Activated T-cell treated with anti-CD3 and anti-CD28 coated beads, Interleukin-2, amount 50 U/mL, for 4 hours (primary cell): Measurements from ENCODE around the gene PKP1. TPM values are rescaled to one million over a fixed set of nuclear protein-coding genes. Genes with fewer than 3 reads are reported as not detected.

Experiments
- ATAC-seq, 2 donors: fragments of 200-7000 bp; cut with Tn5 transposase; one replicate each; pipeline ENCODE4 v1.10.0; 2021
- DNase-seq: peaks from one replicate; pipeline ENCODE4 v3.0.0-alpha.2; 2020
- H3K27me3 Mint-ChIP-seq: one replicate; pipeline ENCODE4 v1.8.0; 2021; ENCODE audit warnings: low read depth, mixed read lengths
- H3K36me3 Mint-ChIP-seq: one replicate; pipeline ENCODE4 v1.8.0; 2022; ENCODE audit warnings: mixed read lengths; ENCODE audit not compliant: insufficient read depth
- H3K4me1 Mint-ChIP-seq: one replicate; pipeline ENCODE4 v1.8.0; 2021; ENCODE audit warnings: low read depth, mixed read lengths
- H3K4me3 Mint-ChIP-seq: one replicate; pipeline ENCODE4 v1.8.0; 2021; ENCODE audit warnings: mild to moderate bottlenecking, moderate library complexity, mixed read lengths
- H3K9me3 Mint-ChIP-seq: one replicate; pipeline ENCODE4 v1.8.0; 2021; ENCODE audit warnings: mixed read lengths
- total RNA-seq, 3 donors: library from RNA; stranded (reverse); gene quantifications; one replicate each; pipeline ENCODE4 v1.2.1, GENCODE V29; 2021

The PKP1 gene
- total RNA-seq, 3 donors from 2014 or later = not detected

DNA sequence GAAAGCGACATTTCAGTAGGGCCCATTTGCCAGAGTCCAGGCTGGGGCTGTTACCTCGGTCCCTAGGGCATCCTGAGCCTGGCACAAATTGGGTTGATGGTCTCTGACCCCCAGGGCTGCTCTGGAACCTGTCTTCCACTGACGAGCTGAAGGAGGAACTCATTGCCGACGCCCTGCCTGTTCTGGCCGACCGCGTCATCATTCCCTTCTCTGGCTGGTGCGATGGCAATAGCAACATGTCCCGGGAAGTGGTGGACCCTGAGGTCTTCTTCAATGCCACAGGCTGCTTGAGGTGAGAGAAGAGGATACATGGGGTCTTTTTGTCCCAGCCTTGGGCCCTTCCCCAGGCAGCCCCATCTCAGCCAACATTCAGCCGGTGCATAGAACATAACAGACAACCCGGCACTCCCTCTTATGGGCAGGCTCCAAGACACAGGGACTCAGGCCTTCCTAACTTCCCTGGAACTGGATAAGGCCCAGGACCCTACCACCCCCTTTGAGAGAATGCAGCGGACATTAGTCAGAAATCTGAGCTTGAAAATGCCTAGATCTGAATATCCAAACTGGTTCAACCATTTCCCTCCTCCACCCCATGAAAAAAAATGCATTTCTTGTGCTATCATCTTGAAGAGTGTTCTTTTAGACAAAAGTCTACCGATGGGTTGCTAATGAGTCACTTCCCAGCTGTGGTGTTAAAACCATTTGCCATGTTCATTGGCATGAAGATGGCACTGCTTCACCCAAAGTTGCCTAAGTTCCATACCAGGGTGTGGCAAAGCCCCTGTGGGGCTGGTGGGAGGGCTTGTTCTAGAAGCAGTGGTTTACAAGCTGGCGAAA lies 35.4 kb downstream of the PKP1 start:
- H3K36me3 Mint-ChIP-seq = no peaks in the 10 kb centered on the region
- ATAC-seq (no peak), DNase-seq (no peak)
- H3K4me3 Mint-ChIP-seq = no peak overlapping the region
- H3K4me1 Mint-ChIP-seq = no peaks in the 10 kb centered on the region
- H3K9me3 Mint-ChIP-seq = no peaks in the 10 kb centered on the region
- peaks cover 3% of the 10 kb centered on the region for H3K27me3 Mint-ChIP-seq

DNA sequence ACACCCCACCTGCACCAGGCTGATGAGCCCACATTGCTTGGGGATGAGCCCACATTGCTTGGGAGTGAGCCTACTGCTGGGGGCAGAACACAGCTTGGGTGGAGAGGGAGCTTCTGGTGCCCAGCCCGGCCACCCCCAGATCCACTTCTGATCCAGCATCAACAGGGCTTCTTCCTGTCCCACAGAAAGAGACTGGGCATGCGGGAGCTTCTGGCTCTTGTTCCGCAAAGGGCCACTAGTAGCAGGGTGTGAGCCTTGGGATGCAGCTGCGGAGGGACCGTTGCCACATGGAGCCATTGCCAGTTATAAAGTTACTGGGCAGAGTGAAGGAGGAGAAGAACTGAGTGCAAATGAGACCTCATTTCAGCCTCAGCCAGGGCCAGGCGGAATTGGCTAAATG lies 36.3 kb downstream of the PKP1 start:
- Mint-ChIP-seq H3K27me3 (peaks cover 3% of the 10 kb centered on the region), H3K9me3 (no peaks in the 10 kb centered on the region), H3K4me1 (no peaks in the 10 kb centered on the region), H3K36me3 (no peaks in the 10 kb centered on the region), H3K4me3 (no peak overlapping the region)
- DNase-seq (no peak), ATAC-seq (no peak)

DNA sequence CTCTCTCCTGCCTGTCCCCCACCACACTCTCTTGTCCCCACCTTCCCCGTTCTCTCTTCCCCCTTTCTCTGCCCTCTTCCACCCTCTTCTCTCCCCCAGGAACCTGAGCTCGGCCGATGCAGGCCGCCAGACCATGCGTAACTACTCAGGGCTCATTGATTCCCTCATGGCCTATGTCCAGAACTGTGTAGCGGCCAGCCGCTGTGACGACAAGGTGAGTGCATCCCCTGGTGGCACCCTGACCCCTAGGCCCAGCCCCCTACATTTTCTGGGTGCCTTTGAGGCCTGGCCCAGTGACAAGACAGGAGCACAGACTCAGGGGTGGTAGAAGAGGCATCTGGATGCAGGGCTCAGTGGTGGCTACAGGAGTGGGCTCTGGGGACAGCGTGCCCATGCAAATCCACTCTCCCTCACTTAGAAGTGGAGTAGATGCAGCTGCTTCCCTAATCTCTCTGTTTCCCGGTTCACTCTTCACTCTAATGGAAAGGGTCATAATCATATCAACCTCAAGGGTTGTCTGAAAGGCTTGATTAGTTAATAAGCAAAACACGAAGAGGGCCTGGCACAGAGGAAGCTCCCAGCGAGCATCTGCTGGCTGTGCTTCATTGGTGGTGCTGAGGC lies 37.0 kb downstream of the PKP1 start:
- Mint-ChIP-seq H3K36me3 (no peaks in the 10 kb centered on the region), H3K9me3 (no peaks in the 10 kb centered on the region), H3K27me3 (peaks cover 3% of the 10 kb centered on the region), H3K4me3 (no peak overlapping the region), H3K4me1 (no peaks in the 10 kb centered on the region)
- DNase-seq (no peak), ATAC-seq (no peak)

DNA sequence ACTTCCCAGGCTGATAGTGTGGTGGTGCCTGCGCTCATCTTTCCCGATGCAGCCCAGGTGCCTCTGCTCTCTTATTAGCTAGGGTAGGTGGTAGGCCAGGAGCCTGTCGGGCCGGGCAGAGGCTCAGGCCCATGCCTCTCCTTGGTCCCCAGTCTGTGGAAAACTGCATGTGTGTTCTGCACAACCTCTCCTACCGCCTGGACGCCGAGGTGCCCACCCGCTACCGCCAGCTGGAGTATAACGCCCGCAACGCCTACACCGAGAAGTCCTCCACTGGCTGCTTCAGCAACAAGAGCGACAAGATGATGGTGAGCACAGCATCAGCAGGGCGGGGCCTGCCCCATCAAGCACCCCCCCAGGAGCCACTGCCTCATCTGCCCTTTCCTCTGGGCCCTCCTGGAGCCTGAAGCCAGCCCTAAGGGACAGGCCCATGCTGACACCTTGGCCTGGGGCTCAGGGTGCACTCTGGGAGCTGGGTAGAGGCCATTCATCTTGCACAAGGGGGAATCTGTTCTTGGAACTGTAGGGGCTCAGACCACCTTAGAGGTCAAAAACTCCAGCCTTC lies 38.6 kb downstream of the PKP1 start:
- Mint-ChIP-seq H3K36me3 (no peaks in the 10 kb centered on the region), H3K9me3 (no peaks in the 10 kb centered on the region), H3K4me3 (no peak overlapping the region), H3K4me1 (no peaks in the 10 kb centered on the region), H3K27me3 (peaks cover 1% of the 10 kb centered on the region)
- no peak for DNase-seq
- no peak for ATAC-seq

DNA sequence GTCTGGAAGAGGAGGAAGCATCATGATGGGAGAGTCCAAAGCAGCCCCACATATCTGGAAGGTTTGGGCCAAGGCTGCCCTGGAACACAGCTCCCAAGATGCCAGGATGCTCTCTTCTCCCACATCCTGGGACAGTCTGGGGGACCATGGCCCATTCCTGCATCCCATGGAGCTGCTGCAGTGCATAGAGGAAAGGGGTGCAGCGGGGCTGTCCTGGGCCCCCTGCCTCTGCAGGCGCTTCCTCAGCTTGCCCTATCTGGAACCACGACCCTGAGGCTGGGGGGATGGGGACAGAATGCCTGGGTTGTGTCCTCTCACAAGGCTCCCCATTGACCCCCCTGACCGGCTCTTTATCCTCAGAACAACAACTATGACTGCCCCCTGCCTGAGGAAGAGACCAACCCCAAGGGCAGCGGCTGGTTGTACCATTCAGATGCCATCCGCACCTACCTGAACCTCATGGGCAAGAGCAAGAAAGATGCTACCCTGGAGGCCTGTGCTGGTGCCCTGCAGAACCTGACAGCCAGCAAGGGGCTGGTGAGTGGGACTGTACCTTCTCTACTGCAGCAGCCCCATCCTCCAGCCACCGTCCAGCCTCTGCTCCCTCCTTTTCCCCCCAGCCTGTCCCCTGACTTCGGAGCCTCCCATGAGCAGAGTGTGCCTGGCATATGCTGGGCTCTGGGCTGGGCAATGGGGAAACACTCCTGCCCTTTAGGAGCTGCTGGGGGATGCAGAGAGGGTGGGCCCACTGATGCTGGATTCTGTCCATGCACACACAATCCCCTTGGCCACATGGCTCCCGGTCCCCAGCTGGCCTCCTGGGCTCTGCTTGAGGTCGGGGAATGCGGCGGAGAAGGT lies 39.6 kb downstream of the PKP1 start:
- Mint-ChIP-seq H3K4me3 (no peak overlapping the region), H3K36me3 (no peaks in the 10 kb centered on the region), H3K27me3 (peaks cover 2% of the 10 kb centered on the region), H3K4me1 (no peaks in the 10 kb centered on the region), H3K9me3 (no peaks in the 10 kb centered on the region)
- DNase-seq (no peak), ATAC-seq (no peak)

DNA sequence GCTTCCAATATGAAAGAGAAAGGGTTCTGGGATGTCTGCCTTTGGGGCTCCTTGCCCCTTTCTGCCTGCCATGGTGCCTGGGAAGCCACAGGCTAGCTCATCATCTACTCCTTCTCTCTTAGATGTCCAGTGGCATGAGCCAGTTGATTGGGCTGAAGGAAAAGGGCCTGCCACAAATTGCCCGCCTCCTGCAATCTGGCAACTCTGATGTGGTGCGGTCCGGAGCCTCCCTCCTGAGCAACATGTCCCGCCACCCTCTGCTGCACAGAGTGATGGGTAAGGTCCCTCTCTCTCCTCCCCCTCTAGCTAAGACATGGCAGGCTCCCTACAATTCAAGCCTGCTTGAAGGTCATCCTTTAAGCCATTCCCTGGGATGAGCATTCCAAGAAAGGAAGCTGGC lies 41.0 kb downstream of the PKP1 start:
- no peaks in the 10 kb centered on the region for H3K9me3 Mint-ChIP-seq
- DNase-seq (no peak), ATAC-seq (no peak)
- H3K4me1 Mint-ChIP-seq = no peaks in the 10 kb centered on the region
- H3K4me3 Mint-ChIP-seq = no peak overlapping the region
- H3K27me3 Mint-ChIP-seq = peaks cover 2% of the 10 kb centered on the region
- H3K36me3 Mint-ChIP-seq = no peaks in the 10 kb centered on the region

GRCh38 chr1:201324821-201325677 lies 41.7 kb downstream of the PKP1 start:
- Mint-ChIP-seq H3K36me3 (no peaks in the 10 kb centered on the region), H3K27me3 (peaks cover 2% of the 10 kb centered on the region), H3K9me3 (no peaks in the 10 kb centered on the region), H3K4me1 (no peaks in the 10 kb centered on the region), H3K4me3 (no peak overlapping the region)
- no peak for DNase-seq
- no peak for ATAC-seq

DNA sequence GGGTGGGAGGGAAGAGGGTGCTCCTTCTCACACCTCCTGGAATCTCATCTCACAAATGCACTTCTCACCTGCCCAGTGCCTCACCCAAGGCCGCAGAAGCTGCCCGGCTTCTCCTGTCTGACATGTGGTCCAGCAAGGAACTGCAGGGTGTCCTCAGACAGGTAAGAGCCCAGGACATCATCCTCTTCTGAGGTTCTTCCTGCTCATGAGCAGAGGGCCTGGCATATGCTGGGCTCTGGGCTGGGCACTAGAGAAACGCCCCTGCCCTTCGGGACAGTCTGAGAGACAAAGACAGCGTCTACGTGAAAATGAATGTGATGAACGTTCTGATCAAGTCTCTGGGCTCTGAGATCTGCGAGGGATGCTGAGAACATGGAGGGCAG lies 42.4 kb downstream of the PKP1 start:
- Mint-ChIP-seq H3K36me3 (no peaks in the 10 kb centered on the region), H3K4me3 (no peak overlapping the region), H3K4me1 (no peaks in the 10 kb centered on the region), H3K9me3 (no peaks in the 10 kb centered on the region), H3K27me3 (peaks cover 2% of the 10 kb centered on the region)
- ATAC-seq (no peak), DNase-seq (no peak)

- ATAC-seq (no peak), DNase-seq (no peak)
- H3K4me1 Mint-ChIP-seq = no peaks in the 10 kb centered on the region
- no peak overlapping the region for H3K4me3 Mint-ChIP-seq
- H3K36me3 Mint-ChIP-seq = no peaks in the 10 kb centered on the region
- H3K27me3 Mint-ChIP-seq = peaks cover 2% of the 10 kb centered on the region
- no peaks in the 10 kb centered on the region for H3K9me3 Mint-ChIP-seq
These were observed 43.4 kb downstream of the PKP1 start for GRCh38 chr1:201326710-201327109.

DNA sequence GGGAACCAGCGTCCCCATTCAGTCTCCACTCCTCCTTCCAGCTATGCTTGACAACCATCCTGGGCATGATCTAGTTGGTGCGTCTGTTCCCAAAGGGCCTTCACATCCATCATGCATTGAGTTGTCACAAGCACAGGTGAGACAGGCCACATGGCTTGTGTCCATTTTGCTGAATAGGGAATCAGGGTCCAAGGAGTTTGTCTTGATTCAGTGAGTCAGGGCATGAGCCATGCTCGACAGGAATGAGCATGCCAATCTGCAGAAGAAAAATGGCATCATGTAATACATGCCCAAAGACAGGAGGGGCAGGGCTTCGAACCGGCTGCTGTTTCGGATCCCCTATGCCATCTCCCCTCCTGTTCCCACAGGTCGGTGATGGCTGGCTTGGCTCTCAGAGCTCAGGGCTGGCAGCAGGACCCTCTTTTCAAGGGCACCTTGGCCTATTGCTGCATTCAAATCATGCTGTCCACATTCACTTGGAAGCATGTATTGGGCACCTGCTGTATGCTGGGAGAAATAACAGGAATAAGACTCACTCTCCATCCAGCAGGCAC lies 44.5 kb downstream of the PKP1 start:
- Mint-ChIP-seq H3K4me1 (no peaks in the 10 kb centered on the region), H3K36me3 (no peaks in the 10 kb centered on the region), H3K4me3 (no peak overlapping the region), H3K9me3 (no peaks in the 10 kb centered on the region), H3K27me3 (peaks cover 2% of the 10 kb centered on the region)
- no peak for ATAC-seq
- no peak for DNase-seq

DNA sequence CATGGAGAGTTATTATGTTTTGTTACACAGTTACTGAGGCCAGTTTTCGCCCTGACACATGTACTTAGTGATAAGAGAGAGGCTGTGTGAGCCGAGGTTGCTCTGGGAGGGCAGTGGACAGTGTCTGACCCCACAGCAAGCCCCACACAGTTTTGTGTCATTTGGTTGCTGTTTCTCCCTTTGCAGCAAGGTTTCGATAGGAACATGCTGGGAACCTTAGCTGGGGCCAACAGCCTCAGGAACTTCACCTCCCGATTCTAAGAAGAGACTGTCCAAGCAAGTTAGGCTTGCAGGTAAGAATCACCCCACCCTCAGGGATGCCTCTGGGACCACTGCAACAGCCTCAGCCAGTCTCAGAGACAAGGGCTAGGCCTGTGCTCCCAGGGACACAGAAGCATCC lies 45.3 kb downstream of the PKP1 start:
- no peak for ATAC-seq
- no peak for DNase-seq
- no peaks in the 10 kb centered on the region for H3K9me3 Mint-ChIP-seq
- no peaks in the 10 kb centered on the region for H3K4me1 Mint-ChIP-seq
- H3K36me3 Mint-ChIP-seq = no peaks in the 10 kb centered on the region
- no peak overlapping the region for H3K4me3 Mint-ChIP-seq
- peaks cover 2% of the 10 kb centered on the region for H3K27me3 Mint-ChIP-seq

GRCh38 chr1:201329286-201329685 lies 46.0 kb downstream of the PKP1 start:
- H3K4me3 Mint-ChIP-seq = no peak overlapping the region
- no peaks in the 10 kb centered on the region for H3K4me1 Mint-ChIP-seq
- H3K27me3 Mint-ChIP-seq = peaks cover 2% of the 10 kb centered on the region
- ATAC-seq = no peak
- no peak for DNase-seq
- no peaks in the 10 kb centered on the region for H3K9me3 Mint-ChIP-seq
- H3K36me3 Mint-ChIP-seq = no peaks in the 10 kb centered on the region

GRCh38 chr1:201329801-201330200 lies 46.5 kb downstream of the PKP1 start:
- H3K4me1 Mint-ChIP-seq = no peaks in the 10 kb centered on the region
- ATAC-seq = no peak
- no peaks in the 10 kb centered on the region for H3K9me3 Mint-ChIP-seq

More at GRCh38 chr1:201329801-201330200, 46.5 kb downstream of the PKP1 start:
- DNase-seq = no peak
- Mint-ChIP-seq H3K4me3 (no peak overlapping the region), H3K36me3 (no peaks in the 10 kb centered on the region), H3K27me3 (peaks cover 2% of the 10 kb centered on the region)
